PC-3 (cell line): ENCODE measurements around the gene ASTN2. TPM values are rescaled to one million over a fixed set of nuclear protein-coding genes. Genes with fewer than 3 reads are reported as not detected.

Experiments
- ATAC-seq: fragments of 200-7000 bp; cut with Tn5 transposase; 2 replicates; pipeline ENCODE4 v1.9.1; 2020; ENCODE audit warnings: mild to moderate bottlenecking, moderate library complexity
- BruUV-seq: library from RNA; stranded (reverse); fragments of 400-500 nt; replicated peaks from 2 replicates; lab custom pipeline; 2021; lab: Mats Ljungman, UMichigan
- CTCF ChIA-PET: fragments of 300-600 bp; sonication (Branson Sonifier 250); formaldehyde crosslinking; loops from one replicate; lab custom pipeline; 2022; ENCODE audit warnings: antibody characterized with exemption; lab: Charles Lee
- POLR2A ChIA-PET: fragments of 300-600 bp; sonication (Branson Sonifier 250); formaldehyde crosslinking; loops from one replicate; lab custom pipeline; 2022; ENCODE audit warnings: antibody characterized with exemption; ENCODE audit not compliant: unreplicated experiment; lab: Charles Lee
- DNase-seq: peaks from one replicate; pipeline ENCODE4 v3.0.0-alpha.2; 2015
- H2AFZ ChIP-seq: fragments of 300-600 bp; sonication (generic); 2 replicates; pipeline ENCODE4 v1.6.0; 2016; ENCODE audit warnings: antibody characterized with exemption, low read length
- H3F3A ChIP-seq: fragments of 300-600 bp; sonication (generic); one replicate; pipeline ENCODE4 v1.6.0; 2017; ENCODE audit warnings: antibody characterized with exemption, low read length, control low read depth, mild to moderate bottlenecking; ENCODE audit not compliant: unreplicated experiment
- H3K27ac ChIP-seq: fragments of 300-600 bp; sonication (generic); 2 replicates; pipeline ENCODE4 v1.5.1; 2016; ENCODE audit warnings: mild to moderate bottlenecking, low read length
- H3K27me3 ChIP-seq: fragments of 300-600 bp; sonication (generic); 2 replicates; pipeline ENCODE4 v1.6.1; 2016; ENCODE audit warnings: low read length, mixed read lengths
- H3K36me3 ChIP-seq: fragments of 300-600 bp; sonication (generic); 2 replicates; pipeline ENCODE4 v1.6.1; 2016; ENCODE audit warnings: low read depth, mixed run types, low read length, mixed read lengths
- H3K4me1 ChIP-seq: fragments of 300-600 bp; sonication (generic); 2 replicates; pipeline ENCODE4 v1.5.1; 2016; ENCODE audit warnings: low read length; ENCODE audit not compliant: insufficient read depth
- H3K4me2 ChIP-seq: fragments of 300-600 bp; sonication (generic); 2 replicates; pipeline ENCODE4 v1.6.0; 2016; ENCODE audit warnings: low read length
- H3K4me3 ChIP-seq: fragments of 300-600 bp; sonication (generic); 2 replicates; pipeline ENCODE4 v1.5.1; 2016; ENCODE audit warnings: mild to moderate bottlenecking, low read length, mixed read lengths
- H3K79me2 ChIP-seq: fragments of 300-600 bp; sonication (generic); 2 replicates; pipeline ENCODE4 v1.6.1; 2017; ENCODE audit warnings: low read length, mixed read lengths
- H3K9ac ChIP-seq: fragments of 300-600 bp; sonication (generic); 2 replicates; pipeline ENCODE4 v1.6.0; 2016; ENCODE audit warnings: mild to moderate bottlenecking, low read length
- H3K9me2 ChIP-seq: fragments of 300-600 bp; sonication (generic); replicated peaks from 2 replicates; pipeline ENCODE4 v1.6.1; 2016; ENCODE audit warnings: mixed run types, low read length, mixed read lengths
- H3K9me3 ChIP-seq: fragments of 300-600 bp; sonication (generic); 2 replicates; pipeline ENCODE4 v1.6.1; 2016; ENCODE audit warnings: low read length, mixed read lengths
- H4K20me1 ChIP-seq: fragments of 300-600 bp; sonication (generic); 2 replicates; pipeline ENCODE4 v1.6.1; 2016; ENCODE audit warnings: low read length, mixed read lengths
- EZH2 ChIP-seq: fragments of 300-600 bp; sonication (generic); IDR thresholded peaks from one replicate; pipeline ENCODE4 v1.6.1; 2017; ENCODE audit warnings: antibody characterized with exemption, mild to moderate bottlenecking, low read length; ENCODE audit not compliant: unreplicated experiment
- EZH2phosphoT487 ChIP-seq: fragments of 300-600 bp; sonication (generic); IDR thresholded peaks from 2 replicates; pipeline ENCODE4 v1.6.1; 2018; ENCODE audit warnings: mild to moderate bottlenecking, antibody characterized with exemption, low read length, borderline replicate concordance
- intact Hi-C: fragments of 100-400 bp; cut with micrococcal nuclease; formaldehyde crosslinking; loops from 2 replicates; pipeline ENCODE4 v1.9.0; 2023
- total RNA-seq: library from RNA; depleted of rRNA; stranded (reverse); fragments of >200 nt; gene quantifications from 2 replicates; pipeline ENCODE4 v1.2.3, GENCODE V29; 2014
- TF ChIP-seq, protein P1 (sequence below): fragments of 300-600 bp; sonication (generic); conservative IDR thresholded peaks from 2 replicates; pipeline ENCODE4 v1.5.1; 2017; ENCODE audit warnings: antibody characterized with exemption, low read depth, mild to moderate bottlenecking, low read length

ASTN2 gene
- total RNA-seq, 1 experiment from 2014 or later = 3.5 TPM

DNA sequence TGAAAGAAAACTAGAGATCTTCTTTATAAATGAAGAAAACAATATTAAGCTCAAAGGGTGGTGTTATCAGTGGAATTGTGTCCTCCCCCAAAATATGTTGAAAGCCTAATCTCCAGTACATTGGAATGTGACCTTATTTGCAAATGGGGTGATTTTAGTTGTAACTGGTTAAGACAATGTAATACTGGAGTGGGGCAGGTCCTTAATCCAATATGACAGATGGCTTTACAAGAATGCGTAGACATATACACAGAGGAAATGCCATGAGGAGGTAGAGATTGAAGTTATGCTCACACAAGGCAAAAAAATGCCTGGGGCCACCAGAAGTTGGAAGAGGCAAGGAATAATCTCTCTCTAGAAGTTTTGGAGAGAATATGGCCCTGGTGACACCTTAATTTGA, 741.5 kb downstream of the ASTN2 start:
- no peak for ATAC-seq
- Histone ChIP-seq H3K4me1 (no peaks in the 10 kb centered on the region), H3K9me3 (no peaks in the 10 kb centered on the region), H3K79me2 (no peaks in the 10 kb centered on the region), H3K27ac (no peak overlapping the region), H2AFZ (no peak overlapping the region), H3K9me2 (no peaks in the 10 kb centered on the region), H3K4me3 (no peak overlapping the region), H3K36me3 (no peaks in the 10 kb centered on the region), H3F3A (no peaks in the 10 kb centered on the region), H3K4me2 (no peak overlapping the region), H3K9ac (no peak overlapping the region), H4K20me1 (no peaks in the 10 kb centered on the region), H3K27me3 (no peaks in the 10 kb centered on the region)
- TF ChIP-seq EZH2 (no peak), EZH2phosphoT487 (no peak)
- TF ChIP-seq, protein P1, sequence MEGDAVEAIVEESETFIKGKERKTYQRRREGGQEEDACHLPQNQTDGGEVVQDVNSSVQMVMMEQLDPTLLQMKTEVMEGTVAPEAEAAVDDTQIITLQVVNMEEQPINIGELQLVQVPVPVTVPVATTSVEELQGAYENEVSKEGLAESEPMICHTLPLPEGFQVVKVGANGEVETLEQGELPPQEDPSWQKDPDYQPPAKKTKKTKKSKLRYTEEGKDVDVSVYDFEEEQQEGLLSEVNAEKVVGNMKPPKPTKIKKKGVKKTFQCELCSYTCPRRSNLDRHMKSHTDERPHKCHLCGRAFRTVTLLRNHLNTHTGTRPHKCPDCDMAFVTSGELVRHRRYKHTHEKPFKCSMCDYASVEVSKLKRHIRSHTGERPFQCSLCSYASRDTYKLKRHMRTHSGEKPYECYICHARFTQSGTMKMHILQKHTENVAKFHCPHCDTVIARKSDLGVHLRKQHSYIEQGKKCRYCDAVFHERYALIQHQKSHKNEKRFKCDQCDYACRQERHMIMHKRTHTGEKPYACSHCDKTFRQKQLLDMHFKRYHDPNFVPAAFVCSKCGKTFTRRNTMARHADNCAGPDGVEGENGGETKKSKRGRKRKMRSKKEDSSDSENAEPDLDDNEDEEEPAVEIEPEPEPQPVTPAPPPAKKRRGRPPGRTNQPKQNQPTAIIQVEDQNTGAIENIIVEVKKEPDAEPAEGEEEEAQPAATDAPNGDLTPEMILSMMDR = no peak
- ChIA-PET CTCF (no interaction called here), POLR2A (no interaction called here)
- intact Hi-C loops = no loop called here
- no peak for DNase-seq
- BruUV-seq = no TSS peak

DNA sequence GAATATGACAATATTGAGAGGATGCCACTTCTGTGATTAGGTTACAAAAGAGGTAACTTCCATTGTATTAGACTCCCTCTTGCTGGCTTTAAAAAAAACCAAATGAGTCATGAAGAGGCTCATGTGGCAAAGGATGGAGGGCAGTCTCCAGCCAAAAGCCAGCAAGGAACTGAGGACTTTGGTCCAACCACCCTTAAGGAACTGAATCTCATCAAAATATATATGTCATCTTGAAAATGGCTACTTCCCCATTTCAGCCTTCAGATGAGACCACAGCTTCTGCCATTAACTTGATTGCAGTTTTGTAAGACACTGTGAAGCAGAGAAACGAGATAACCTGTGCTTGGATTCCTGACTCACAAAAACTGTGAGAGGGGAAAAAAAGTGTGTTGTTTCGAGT, 743.3 kb downstream of the ASTN2 start:
- BruUV-seq = no TSS peak
- H3K36me3 ChIP-seq = no peaks in the 10 kb centered on the region
- POLR2A ChIA-PET = no interaction called here

More for the DNA sequence above, 743.3 kb downstream of the ASTN2 start:
- no peak overlapping the region for H2AFZ ChIP-seq
- no peak overlapping the region for H3K27ac ChIP-seq
- TF ChIP-seq, protein P1 = no peak
- no peak for TF ChIP-seq EZH2
- no peak for TF ChIP-seq EZH2phosphoT487
- H3K9me2 ChIP-seq = no peaks in the 10 kb centered on the region
- H3K9me3 ChIP-seq = no peaks in the 10 kb centered on the region
- intact Hi-C loops = no loop called here
- CTCF ChIA-PET = no interaction called here
- H4K20me1 ChIP-seq = no peaks in the 10 kb centered on the region
- H3K27me3 ChIP-seq = no peaks in the 10 kb centered on the region
- no peaks in the 10 kb centered on the region for H3F3A ChIP-seq
- no peak overlapping the region for H3K4me2 ChIP-seq
- DNase-seq = no peak
- no peak overlapping the region for H3K9ac ChIP-seq
- no peaks in the 10 kb centered on the region for H3K79me2 ChIP-seq
- H3K4me3 ChIP-seq = no peak overlapping the region
- ATAC-seq = no peak
- H3K4me1 ChIP-seq = no peaks in the 10 kb centered on the region
